ENCODE data around the gene IGFBPL1. TPM values are rescaled to one million over a fixed set of nuclear protein-coding genes. Genes with fewer than 3 reads are reported as not detected.

The IGFBPL1 gene
- total and polyA plus RNA-seq, 10 of the 15 experiments (the other 5 are each of a cell fraction or from before 2014, with no cell fraction given): 0.25 TPM; not detected in 9

- TF ChIP-seq E2F8 (IDR thresholded peaks at IDR 0.05; ENCODE audit: low read depth, partially characterized antibody) (no peak), MEF2B (IDR thresholded peaks at IDR 0.05; ENCODE audit: partially characterized antibody, poor library complexity, severe bottlenecking) (no peak)
Observed at GRCh38 chr9:38390442-38390841, 33.8 kb downstream of the IGFBPL1 start (continued).

- ChIA-PET SMC1A (ENCODE audit: uncharacterized antibody, unreplicated experiment) (interaction anchor here (0.7 to 1.5 kb wide), 4 partner anchors 17 to 301 kb away, joined by 3 to 5 read pairs (median 3); no protein-coding TSS in a partner anchor), RAD21 (ENCODE audit: unreplicated experiment) (interaction anchor here (1.0 to 1.3 kb wide), 3 partner anchors 11 to 300 kb away, joined by 3 to 4 read pairs (median 3); no protein-coding TSS in a partner anchor), CTCF (interaction anchor here (1.1 to 2.6 kb wide), 4 partner anchors 14 to 163 kb away, joined by 3 to 14 read pairs (median 6); no protein-coding TSS in a partner anchor), POLR2A (interaction anchor here (0.7 to 1.2 kb wide), 2 partner anchors 14 to 20 kb away, joined by 3 to 5 read pairs; no protein-coding TSS in a partner anchor)
- H3K27ac ChIP-seq (ENCODE audit: control insufficient read depth, insufficient read depth): no peak overlapping the region
- ATAC-seq: no peak
- no peak overlapping the region for H3K4me2 ChIP-seq (ENCODE audit: control insufficient read depth, insufficient read depth)
- H3K4me3 ChIP-seq: no peak overlapping the region
- no TSS peak for BruUV-seq (replicated peaks)
- no peaks in the 10 kb centered on the region for H3K27me3 ChIP-seq (replicated peaks in 1 of 2; ENCODE audit: control insufficient read depth in 2 of 2, insufficient read depth in 2 of 2, low read length in 1 of 2)
- H3K4me1 ChIP-seq (ENCODE audit: control insufficient read depth, insufficient read depth, low read length): peaks cover 3% of the 10 kb centered on the region; the same call in 1 of the 2 replicates
- H3K79me2 ChIP-seq (ENCODE audit: control insufficient read depth, insufficient read depth, low read length): peaks cover 10% of the 10 kb centered on the region
- no peak for FAIRE-seq
- no peak for DNase-seq (ENCODE audit: low read depth, low spot score)
- H3K9ac ChIP-seq (ENCODE audit: control insufficient read depth, insufficient read depth, low read length): no peak overlapping the region
- TF ChIP-seq ZBTB33 (IDR thresholded peaks at IDR 0.05): no peak
- TF ChIP-seq NR2C2 (IDR thresholded peaks at IDR 0.05; ENCODE audit: borderline replicate concordance, control insufficient read depth, insufficient read length, low read depth): no peak
- no peak for TF ChIP-seq EED (IDR thresholded peaks at IDR 0.05; ENCODE audit: low read depth)
- no peak for TF ChIP-seq HDAC6 (IDR thresholded peaks at IDR 0.05; ENCODE audit: unreplicated experiment)
- no peak for TF ChIP-seq SUPT20H (IDR thresholded peaks at IDR 0.05; ENCODE audit: borderline replicate concordance, control insufficient read depth, low read depth, low read length)
- no peak for TF ChIP-seq ZNF207 (IDR thresholded peaks at IDR 0.05; ENCODE audit: borderline replicate concordance)
- TF ChIP-seq MEF2B (IDR thresholded peaks at IDR 0.05; ENCODE audit: partially characterized antibody, poor library complexity, severe bottlenecking): no peak
- TF ChIP-seq WRNIP1 (IDR thresholded peaks at IDR 0.05; ENCODE audit: borderline replicate concordance, low read depth, low read length): no peak
- no peak for TF ChIP-seq ZZZ3 (IDR thresholded peaks at IDR 0.05; ENCODE audit: control insufficient read depth, insufficient read length, low read depth)
- no peak overlapping the region for H2AFZ ChIP-seq (ENCODE audit: control insufficient read depth, low read depth, low read length)
- peaks cover 6% of the 10 kb centered on the region; the same call in 1 of the 3 replicates for H3K9me3 ChIP-seq (replicated peaks; ENCODE audit: control insufficient read depth, insufficient read depth, low read length)
- H3K36me3 ChIP-seq (ENCODE audit: control insufficient read depth in 2 of 2, insufficient read depth in 2 of 2, low read length in 1 of 2): no peaks in the 10 kb centered on the region
- 65% methylated on average over 4 of the region's 4 CpGs for WGBS (ENCODE audit: insufficient coverage, insufficient replicate concordance, low lambda C conversion rate, missing lambda C conversion rate)
- intact Hi-C loops (cut with micrococcal nuclease; ENCODE audit: unreplicated experiment): no loop called here
- in situ Hi-C loops (cut with MboI): no loop called here
- no peaks in the 10 kb centered on the region for H4K20me1 ChIP-seq (ENCODE audit: control insufficient read depth, insufficient read depth)
Observed at GRCh38 chr9:38389313-38389712, 34.9 kb downstream of the IGFBPL1 start.
